HG03066 (cell line): ENCODE results near the gene TLE1.
"Not testable (repeated sequence)": the region's sequence is repeated elsewhere in the genome, so short reads cannot be mapped to it uniquely, and the experiment has no call there.

ENCODE experiments used
- ATAC-seq: cut with Tn5 transposase; IDR thresholded peaks from one replicate; pipeline ENCODE4 v1.9.1; 2021; ENCODE audit warnings: low read depth; ENCODE audit not compliant: unreplicated experiment

TLE1 gene

DNA sequence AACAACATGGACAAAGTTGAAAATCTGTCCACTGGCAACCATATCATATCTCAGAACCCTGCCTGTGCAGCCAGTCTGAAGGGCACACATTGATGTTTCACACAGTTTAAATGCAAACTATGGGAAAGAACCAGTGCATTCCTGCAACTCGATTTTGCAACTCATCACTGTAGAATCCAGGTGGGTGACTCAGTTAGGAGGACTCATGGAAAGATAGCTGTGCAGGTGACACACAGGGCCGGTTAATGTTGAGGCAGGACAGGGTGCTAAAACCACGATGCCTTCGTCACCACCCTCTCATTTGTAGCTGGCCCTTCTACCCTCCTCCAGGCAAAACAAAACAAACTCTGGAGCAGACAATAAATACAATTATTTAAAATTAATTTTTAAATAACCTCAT, 62.8 kb downstream of the TLE1 start:
- ATAC-seq = no peak

DNA sequence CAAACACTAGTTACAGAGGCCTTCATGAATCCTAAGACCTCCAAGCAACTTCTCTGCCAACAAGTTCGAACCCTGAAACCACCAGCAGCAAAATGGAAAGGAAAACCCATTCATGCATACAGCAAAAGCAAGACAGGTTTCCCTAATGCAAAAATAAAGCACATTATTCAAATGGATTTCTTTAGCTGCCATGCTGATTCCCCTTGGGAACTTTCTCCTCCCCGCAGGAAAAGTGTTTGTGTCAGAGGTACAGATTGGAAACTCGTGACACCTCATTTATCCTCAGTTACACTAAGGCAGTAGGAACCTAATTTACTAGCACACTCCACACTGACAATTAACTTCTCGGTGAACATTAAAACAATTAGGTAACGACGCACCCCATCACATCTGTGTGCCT, 63.4 kb downstream of the TLE1 start:
- ATAC-seq = no peak

DNA sequence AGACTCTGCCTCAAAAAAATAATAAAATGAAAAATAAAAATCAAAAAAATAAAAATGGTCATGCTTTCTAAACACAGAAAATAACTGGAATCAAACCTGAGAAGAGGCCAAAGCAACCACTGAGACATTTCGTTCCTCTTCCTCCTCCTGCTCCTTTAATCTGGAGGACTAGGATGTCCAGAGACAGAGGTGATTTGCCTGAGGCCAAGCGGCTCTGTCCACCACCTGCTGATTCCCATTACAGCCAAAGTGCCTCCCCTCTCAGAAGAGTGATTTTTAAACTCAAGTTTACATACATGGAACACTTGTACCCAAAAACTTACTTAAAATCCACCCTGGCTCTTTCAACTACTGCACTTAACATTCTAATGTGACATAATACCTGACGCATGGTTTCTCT, 65.6 kb downstream of the TLE1 start:
- ATAC-seq = no peak

DNA sequence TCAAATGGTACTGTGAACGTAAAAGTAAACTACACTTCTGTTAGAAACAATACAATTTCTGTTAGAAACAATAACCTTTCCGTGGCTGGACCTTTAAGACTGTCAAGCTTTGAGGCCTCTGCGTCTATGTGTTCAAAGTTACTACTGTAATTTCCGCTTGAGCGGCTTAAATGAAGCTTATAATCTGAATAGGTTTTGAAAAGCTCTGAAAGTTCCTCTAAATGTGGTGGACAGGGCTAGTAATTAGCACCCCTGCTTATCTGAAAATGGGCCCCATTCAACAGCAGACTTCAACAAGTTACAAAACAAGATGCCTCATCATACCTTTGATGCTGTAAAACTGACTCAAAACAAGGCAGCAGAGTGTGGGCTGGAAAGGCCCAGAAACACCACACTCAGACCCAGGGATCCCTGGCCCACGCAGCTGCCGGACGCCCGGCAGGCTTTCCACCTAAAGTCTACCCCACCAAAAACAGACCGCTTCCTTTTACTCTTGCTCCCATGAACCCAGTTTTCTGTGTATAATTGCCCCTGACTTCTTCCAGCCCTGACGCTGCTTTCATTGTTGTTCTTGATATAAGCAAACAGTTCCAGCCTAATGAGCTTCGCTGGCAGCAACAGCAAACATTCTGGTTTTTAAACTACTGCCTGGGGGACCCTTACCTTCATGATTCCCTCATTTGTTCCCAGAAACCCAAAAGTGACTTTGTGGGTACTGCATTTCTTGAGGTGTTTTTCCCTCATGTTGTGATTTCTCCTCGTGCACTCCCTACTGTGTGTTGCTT, 66.7 kb downstream of the TLE1 start:
- no peak for ATAC-seq

DNA sequence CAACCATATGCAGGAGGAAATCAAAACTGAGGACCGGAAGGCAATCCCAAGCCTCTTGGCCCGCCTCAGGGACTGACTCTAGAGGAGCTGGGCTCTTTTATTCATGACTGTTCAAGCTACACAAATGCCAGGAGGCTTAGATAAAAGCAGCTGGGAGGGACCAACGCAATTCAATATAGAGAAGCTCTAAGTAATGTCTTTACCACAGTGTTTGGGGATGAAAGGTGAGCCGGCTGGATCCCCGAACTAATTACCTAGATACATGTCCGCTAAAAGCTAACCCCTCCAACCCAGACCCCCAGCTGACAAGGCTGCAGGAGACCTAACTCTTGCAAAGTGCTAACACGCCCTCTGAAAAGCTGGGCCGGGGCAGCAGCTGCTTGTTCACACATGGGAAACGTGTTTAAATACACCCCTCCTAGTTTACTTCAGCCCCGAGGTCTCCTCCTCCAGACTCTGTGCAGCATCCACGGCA, 67.5 kb downstream of the TLE1 start:
- no peak for ATAC-seq

DNA sequence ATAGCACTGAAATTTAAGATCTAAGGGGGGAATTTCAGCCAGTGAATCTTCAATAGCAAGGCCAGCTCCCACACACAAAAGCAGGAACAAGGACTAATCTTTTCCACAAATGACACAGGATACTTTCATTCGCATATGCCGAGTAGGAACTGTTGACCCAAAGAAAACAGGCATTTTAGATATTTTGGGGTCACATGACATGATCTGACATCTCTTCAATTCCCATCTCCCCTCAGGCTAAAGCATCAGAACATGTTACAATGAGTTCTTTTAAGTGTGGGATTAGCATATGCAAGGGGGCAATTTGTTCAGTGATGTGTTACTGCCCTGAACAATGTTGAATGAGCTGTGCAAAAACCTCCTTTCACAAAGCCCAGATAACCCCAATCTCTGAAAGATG, 68.2 kb downstream of the TLE1 start:
- ATAC-seq = no peak

DNA sequence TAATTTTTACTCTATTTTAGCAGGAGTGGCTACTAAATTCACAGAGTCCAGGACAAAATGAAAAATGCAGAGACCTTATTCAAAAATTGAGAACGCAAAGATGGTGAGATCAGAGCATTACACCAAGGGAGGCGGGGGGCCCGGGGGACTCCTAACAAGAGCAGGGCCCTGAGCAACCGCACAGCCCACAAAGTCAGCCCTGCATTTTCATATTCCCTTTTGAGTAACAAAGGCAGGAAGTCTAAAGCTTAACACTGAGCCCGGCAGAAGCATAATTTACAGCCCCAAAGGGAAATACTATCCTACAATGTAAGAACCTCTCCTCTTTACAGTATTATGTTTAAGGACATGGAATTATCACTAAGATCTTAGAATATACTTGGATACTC, 69.4 kb downstream of the TLE1 start:
- no peak for ATAC-seq

DNA sequence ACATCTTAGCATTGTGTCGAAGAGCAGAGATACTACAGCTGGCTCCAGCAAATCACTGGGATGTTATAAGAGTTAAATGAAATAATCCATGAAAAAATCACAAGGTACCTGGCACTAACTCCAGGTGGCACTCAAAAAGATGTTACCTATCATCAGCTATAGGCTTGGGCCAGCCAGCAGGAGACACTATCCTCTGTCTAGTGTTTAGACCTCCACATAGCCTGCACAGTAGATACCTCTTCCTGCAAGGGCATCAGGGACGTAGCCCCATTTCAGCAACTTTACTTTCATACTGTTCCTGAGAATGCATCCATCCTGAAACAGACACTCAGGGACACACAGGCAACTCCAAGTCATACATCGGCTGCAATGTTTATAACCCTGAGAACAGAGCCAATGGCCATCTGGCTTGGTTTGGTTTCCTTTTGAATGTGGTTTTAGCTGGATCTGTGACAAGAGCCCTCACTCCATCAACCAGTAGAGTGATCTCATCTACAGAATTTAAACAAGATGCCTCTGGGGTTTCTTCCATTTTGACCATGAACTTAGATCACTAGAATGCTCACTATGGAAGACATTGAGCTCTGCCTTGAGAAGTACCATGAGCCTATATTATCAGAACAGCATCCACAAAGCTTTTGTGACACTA, 69.9 kb downstream of the TLE1 start:
- ATAC-seq = no peak

DNA sequence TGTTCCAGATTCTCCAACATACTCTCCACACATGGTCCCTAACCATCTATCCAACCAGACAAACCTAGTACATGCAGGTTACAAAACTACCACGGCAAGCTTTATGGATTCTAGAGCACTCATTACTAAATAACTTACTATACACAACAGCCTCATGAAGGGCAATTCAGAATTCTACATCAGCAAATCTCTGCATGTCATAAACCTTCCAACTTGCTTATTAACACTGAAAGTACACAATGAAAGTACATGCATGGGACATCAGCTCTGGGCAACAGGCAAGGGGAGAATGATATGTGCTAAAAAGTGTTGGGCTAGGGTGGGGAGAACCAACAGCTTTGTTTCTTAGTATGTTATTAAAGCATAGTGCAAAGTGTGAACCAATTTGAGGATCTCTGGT, 70.4 kb downstream of the TLE1 start:
- ATAC-seq = no peak

DNA sequence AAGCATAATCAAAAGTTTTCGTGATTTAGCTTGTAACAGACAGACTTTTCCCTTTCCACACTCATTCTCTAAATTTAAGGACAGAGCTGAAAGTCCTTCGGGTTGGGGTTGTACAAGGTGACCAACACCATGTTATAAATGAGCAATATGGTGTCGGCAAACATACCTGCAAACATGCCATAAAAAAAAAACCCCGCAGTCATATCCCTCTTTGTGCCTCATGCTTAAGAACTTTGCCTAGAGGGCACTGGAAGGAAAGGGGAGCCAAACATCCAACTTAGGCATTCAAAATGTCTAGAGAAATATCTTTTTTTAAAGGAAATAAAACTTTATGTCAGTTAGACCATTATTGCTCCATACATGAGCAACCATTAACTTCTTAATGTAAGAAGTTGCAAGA, 73.2 kb downstream of the TLE1 start:
- ATAC-seq = no peak

DNA sequence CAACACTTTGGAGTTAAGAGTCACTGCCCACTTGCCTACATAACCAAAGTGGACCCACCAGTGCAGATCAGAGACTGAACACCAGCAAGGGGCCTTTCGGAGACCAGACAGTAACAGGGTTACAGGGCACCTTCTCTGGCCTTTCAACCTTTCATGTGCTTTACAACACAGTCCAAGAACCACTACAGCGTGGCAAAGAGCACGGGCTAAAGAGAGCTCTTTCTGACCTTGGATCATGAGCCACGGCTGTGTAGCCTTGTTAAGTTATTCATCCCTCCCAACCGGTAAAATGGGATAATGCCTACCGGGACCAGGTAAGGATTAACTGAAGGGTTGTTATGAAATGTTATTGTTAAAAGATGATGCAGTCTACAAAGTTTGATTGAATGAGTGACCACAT, 75.0 kb downstream of the TLE1 start:
- no peak for ATAC-seq

DNA sequence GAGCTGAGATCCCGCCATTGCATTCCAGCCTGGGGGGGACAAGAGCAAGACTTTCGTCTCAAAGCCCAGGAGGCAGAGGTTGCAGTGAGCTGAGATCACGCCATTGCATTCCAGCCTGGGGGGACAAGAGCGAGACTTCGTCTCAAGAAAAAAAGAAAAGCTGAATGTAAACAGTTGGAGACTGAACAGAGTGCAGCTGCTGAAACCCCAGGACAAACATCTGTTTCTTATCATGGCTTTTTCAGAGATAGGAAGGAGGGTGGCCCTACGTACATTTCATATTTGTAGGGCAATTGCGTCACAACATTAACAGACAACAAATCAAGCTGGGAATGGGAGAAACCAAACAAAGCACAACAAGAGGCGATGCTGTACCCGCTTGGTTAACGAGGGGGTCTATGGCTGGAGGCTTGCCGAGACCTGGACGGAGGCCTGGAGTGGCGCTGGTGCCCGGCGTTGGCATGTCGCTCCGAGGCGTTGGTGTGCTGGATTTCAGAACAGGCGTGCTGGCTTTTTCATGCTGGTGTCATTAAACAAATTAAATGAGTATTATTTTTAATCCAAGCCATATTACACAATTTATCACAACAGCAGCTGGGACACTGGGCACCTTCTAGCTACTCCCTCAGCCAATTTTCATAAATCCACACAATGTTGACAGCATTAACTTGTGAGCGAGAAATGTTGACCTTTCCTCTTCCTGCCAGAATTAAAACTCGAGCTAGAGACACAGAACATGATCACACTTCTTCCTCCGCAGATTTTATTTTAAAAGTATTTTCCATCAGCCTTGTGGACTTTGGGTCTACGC, 76.1 kb downstream of the TLE1 start:
- ATAC-seq = no peak

DNA sequence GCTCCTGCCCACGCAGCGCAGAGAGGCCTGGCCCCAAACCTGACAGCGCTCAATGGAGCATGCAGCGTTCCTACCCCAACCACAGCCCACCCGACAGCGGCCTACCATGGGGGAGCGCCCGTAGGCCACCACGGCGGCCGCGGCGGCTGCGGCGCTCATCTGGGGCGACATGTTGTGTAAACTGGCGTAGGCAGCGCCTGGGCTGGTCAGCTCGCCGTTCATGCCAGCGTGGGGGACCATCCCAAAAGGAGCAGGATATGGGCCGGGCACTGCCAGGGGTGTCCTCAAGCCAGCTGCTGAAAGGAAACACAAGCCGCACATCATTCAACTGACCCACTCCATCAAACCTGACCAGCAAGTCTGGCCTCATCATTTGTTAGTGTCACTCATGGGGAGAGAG, 77.7 kb downstream of the TLE1 start:
- ATAC-seq = no peak

DNA sequence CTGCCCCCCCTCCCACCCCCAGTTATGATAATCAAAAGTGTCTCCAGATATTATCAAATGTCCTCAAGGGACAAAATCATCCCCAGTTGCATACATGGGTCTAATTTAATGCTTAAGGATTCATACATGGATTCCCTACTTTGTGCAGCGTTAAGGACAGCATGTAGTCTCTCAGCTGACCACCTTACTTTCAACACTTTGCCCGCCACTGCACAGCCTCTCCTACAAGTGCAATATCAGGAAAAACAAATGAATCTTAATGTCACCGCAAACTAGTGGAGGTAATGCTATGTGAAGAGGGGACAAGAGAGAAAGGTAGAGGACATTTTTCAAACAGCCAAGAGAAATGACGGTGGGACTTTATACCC, 78.6 kb downstream of the TLE1 start:
- ATAC-seq = no peak

DNA sequence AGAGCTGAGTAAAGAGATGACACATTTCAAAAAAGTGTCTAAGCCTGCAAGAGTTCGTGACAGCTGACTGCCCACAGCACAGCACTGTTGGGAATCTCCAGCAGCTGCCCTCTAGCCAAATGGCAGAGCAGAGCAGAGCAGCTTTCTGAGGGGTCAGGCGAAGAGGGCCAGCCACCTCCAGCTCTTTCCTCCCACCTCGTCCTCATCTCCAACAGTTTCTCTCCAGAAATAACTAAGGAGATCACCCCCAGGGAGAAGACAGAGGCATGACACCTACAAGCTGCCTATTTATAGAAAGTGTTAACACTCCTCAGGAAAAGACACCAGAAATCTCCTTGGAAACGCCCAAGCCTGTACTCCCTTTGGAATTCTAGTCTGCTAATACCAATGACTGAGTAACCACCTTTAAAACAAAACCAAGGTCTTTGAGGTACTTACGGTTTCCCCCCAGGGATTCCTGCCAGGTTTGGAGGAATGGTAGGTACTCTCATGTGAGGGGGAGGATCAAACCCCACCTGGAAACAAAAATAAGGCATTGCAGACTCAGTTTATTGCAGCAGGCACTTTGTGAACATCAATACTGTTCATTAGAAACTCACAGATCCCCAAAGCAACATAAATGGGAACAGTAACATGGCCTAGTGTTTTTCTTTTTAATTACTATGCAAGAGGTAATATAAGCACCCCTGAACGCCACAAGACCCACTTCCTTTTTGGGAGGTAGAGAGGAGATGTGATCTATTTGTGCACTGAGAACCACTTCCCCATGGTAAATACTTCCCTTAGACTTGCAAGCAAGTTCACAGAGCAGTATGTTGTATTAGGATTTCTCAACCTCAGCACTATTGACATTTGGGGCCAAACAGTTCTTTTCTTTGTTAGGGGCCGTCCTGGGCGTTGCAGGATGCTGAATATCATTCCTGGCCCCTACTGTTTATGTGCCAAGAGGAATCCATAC, 79.3 kb downstream of the TLE1 start:
- no peak for ATAC-seq

DNA sequence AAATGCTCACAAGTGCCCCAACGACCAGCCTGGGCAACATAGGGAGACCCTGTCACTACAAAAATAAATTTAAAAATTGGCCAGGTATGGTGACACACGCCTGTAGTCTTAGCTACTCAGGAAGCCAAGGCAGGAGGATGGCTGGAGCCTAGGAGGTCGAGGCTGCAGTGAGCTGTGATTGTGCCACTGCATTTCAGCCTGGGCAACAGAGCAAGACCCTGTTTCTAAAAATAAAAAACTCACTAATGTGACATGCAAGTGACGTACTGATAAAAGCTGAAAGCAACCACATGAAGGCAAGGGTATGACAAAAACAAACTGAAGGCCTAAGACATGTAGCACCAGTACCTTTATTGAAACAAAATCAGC, 81.1 kb downstream of the TLE1 start:
- no peak for ATAC-seq

DNA sequence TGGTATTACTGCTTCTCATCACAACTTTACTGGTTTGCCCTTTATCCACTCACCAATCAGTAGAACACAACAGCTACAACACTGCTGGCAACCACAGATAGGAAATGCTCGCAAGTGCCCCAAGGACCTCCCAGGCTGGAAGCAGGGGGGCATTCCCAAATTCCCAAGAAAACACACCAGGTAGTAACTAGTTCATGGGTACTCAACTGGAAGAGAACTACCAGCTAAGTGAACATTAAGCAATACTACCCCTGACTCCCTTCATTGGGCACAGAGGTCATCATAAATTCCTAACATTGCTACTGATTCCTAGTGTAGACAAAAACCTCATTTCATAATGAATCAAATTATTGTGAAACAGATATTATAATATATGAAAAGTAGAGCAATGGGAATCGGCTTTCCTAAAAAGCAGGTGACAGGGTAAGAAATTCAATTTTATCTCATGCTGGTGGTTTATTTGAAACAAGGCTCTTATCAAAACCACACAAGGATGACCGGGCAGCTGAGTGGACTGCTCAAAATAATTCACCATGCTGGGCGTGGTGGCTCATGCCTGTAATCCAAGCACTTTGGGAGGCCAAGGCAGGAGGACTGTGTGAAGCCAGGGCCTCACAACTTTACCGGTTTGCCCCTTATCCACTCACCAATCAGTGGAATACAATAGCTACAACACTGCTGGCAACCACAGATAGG, 81.6 kb downstream of the TLE1 start:
- no peak for ATAC-seq

DNA sequence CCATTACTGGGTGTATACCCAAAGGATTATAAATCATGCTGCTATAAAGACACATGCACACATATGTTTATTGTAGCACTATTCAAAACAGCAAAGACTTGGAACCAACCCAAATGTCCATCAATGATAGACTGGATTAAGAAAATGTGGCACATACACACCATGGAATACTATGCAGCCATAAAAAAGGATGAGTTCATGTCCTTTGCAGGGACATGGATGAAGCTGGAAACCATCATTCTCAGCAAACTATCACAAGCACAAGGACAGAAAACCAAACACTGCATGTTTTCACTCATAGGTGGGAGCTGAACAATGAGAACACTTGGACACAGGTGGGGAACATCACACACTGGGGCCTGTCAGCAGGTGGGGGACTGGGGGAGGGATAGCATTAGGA, 83.1 kb downstream of the TLE1 start:
- not testable (repeated sequence) for ATAC-seq

DNA sequence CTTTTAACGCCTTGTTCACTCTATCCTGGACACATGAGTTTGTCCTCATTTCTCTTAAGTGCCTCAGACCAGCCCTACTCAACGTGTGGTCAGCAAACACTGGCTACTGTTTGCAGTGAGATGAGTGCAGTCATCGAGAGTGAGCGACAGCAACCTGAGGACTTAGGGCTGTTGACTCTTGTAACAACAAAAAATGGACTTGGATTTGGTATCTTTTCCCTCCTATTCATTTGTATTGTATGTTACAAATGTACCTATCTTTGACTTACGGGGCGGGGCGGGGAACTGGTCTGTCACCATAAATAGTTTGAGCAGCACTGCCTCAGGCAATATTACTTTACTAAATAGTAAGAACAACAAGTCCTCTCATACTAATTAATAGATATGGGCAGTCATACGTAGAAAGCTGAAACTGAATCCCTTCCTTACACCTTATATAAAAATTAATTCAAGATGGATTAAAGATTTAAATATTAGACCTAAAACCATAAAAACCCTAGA, 84.1 kb downstream of the TLE1 start:
- no peak for ATAC-seq
